Calu3 (cell line): ENCODE measurements around the gene PRKCA. TPM values are rescaled to one million over a fixed set of nuclear protein-coding genes. Genes with fewer than 3 reads are reported as not detected.
"Not testable (repeated sequence)": the region's sequence is repeated elsewhere in the genome, so short reads cannot be mapped to it uniquely, and the experiment has no call there.

Experiments
- BruUV-seq: library from RNA; stranded (reverse); fragments of 400-500 nt; replicated peaks from 2 replicates; lab custom pipeline; 2021; lab: Mats Ljungman, UMichigan
- CTCF ChIA-PET: fragments of 300-600 bp; sonication (Branson Sonifier 250); formaldehyde crosslinking; loops from one replicate; lab custom pipeline; 2022; ENCODE audit warnings: antibody characterized with exemption; lab: Charles Lee
- DNase-seq: peaks from one replicate; pipeline ENCODE4 v3.0.0; 2022
- H3K27ac Mint-ChIP-seq: one replicate; pipeline ENCODE4 v1.8.0; 2022; ENCODE audit warnings: mixed read lengths; ENCODE audit not compliant: unreplicated experiment
- H3K27me3 Mint-ChIP-seq: one replicate; pipeline ENCODE4 v1.8.0; 2022; ENCODE audit warnings: mixed read lengths; ENCODE audit not compliant: unreplicated experiment
- H3K36me3 Mint-ChIP-seq: one replicate; pipeline ENCODE4 v1.8.0; 2022; ENCODE audit warnings: mild to moderate bottlenecking, moderate library complexity, mixed read lengths; ENCODE audit not compliant: insufficient read depth, unreplicated experiment
- H3K4me1 Mint-ChIP-seq: one replicate; pipeline ENCODE4 v1.8.0; 2022; ENCODE audit warnings: mild to moderate bottlenecking, low read depth, mixed read lengths; ENCODE audit not compliant: unreplicated experiment
- H3K4me3 Mint-ChIP-seq: one replicate; pipeline ENCODE4 v1.8.0; 2022; ENCODE audit warnings: mild to moderate bottlenecking, low read depth, moderate library complexity, mixed read lengths; ENCODE audit not compliant: unreplicated experiment
- H3K9me3 Mint-ChIP-seq: one replicate; pipeline ENCODE4 v1.8.0; 2022; ENCODE audit warnings: low read depth, mixed read lengths; ENCODE audit not compliant: unreplicated experiment
- CTCF ChIP-seq: fragments of 200-600 bp; IDR thresholded peaks from one replicate; pipeline ENCODE4 v1.8.0; 2022; ENCODE audit warnings: antibody characterized with exemption; ENCODE audit not compliant: unreplicated experiment
- intact Hi-C: fragments of 100-400 bp; cut with micrococcal nuclease; formaldehyde crosslinking; loops from one replicate; pipeline ENCODE4 v1.10.0; 2022; ENCODE audit not compliant: unreplicated experiment
- total RNA-seq: library from RNA; stranded (reverse); gene quantifications from 2 replicates; pipeline ENCODE4 v1.2.3, GENCODE V29; 2022

Gene PRKCA
- total RNA-seq, 1 experiment from 2014 or later, result 126 TPM

GRCh38 chr17:66398617-66399016 lies 96.2 kb downstream of the PRKCA start:
- H3K4me1 Mint-ChIP-seq, result peaks cover 44% of the 10 kb centered on the region
- peaks cover 15% of the 10 kb centered on the region for H3K36me3 Mint-ChIP-seq
- intact Hi-C loops, result no loop called here
- no peak for TF ChIP-seq CTCF
- peak overlapping the region; percentile 13 for H3K27ac Mint-ChIP-seq
- peaks cover 4% of the 10 kb centered on the region for H3K9me3 Mint-ChIP-seq
- no peak overlapping the region for H3K4me3 Mint-ChIP-seq
- H3K27me3 Mint-ChIP-seq, result no peaks in the 10 kb centered on the region
- CTCF ChIA-PET, result no interaction called here
- BruUV-seq, result no TSS peak
- no peak for DNase-seq

- peaks cover 44% of the 10 kb centered on the region for H3K4me1 Mint-ChIP-seq
Observed at GRCh38 chr17:66399441-66399840, 97.0 kb downstream of the PRKCA start.

GRCh38 chr17:66400041-66400688 lies 97.8 kb downstream of the PRKCA start:
- intact Hi-C loops, BruUV-seq, H3K36me3 Mint-ChIP-seq, H3K4me3 Mint-ChIP-seq, H3K27ac Mint-ChIP-seq, H3K9me3 Mint-ChIP-seq, CTCF ChIA-PET, H3K27me3 Mint-ChIP-seq, DNase-seq: not testable (repeated sequence)
- peaks cover 41% of the 10 kb centered on the region for H3K4me1 Mint-ChIP-seq

More at GRCh38 chr17:66399441-66399840, 97.0 kb downstream of the PRKCA start:
- CTCF ChIA-PET, result no interaction called here
- no peaks in the 10 kb centered on the region for H3K27me3 Mint-ChIP-seq
- H3K27ac Mint-ChIP-seq, result no peak overlapping the region
- H3K36me3 Mint-ChIP-seq, result peaks cover 7% of the 10 kb centered on the region
- no peak for DNase-seq
- no peak for TF ChIP-seq CTCF
- no TSS peak for BruUV-seq
- intact Hi-C loops, result no loop called here
- H3K9me3 Mint-ChIP-seq, result peaks cover 4% of the 10 kb centered on the region
- no peak overlapping the region for H3K4me3 Mint-ChIP-seq

GRCh38 chr17:66400698-66401097 lies 98.3 kb downstream of the PRKCA start:
- no TSS peak for BruUV-seq
- CTCF ChIA-PET, result no interaction called here
- intact Hi-C loops, result no loop called here
- TF ChIP-seq CTCF, result no peak
- peaks cover 5% of the 10 kb centered on the region for H3K36me3 Mint-ChIP-seq
- H3K27ac Mint-ChIP-seq, result no peak overlapping the region
- no peak for DNase-seq
- no peaks in the 10 kb centered on the region for H3K27me3 Mint-ChIP-seq
- H3K9me3 Mint-ChIP-seq, result peaks cover 4% of the 10 kb centered on the region
- H3K4me1 Mint-ChIP-seq, result peaks cover 36% of the 10 kb centered on the region
- no peak overlapping the region for H3K4me3 Mint-ChIP-seq

GRCh38 chr17:66401364-66401763 lies 99.0 kb downstream of the PRKCA start:
- peaks cover 32% of the 10 kb centered on the region for H3K4me1 Mint-ChIP-seq
- H3K27me3 Mint-ChIP-seq, result no peaks in the 10 kb centered on the region
- H3K27ac Mint-ChIP-seq, result no peak overlapping the region
- peaks cover 5% of the 10 kb centered on the region for H3K36me3 Mint-ChIP-seq
- no peak for DNase-seq
- intact Hi-C loops, result no loop called here
- no peak for TF ChIP-seq CTCF
- H3K4me3 Mint-ChIP-seq, result no peak overlapping the region
- BruUV-seq, result no TSS peak
- H3K9me3 Mint-ChIP-seq, result peaks cover 4% of the 10 kb centered on the region
- CTCF ChIA-PET, result no interaction called here
